Fibroblast of mammary gland (primary cell): ENCODE data around the gene DOCK4.
A peak's percentile ranks its signal among the peaks of the same experiment; 100 is the strongest.

ENCODE experiments used
- DNase-seq: peaks from one replicate; pipeline ENCODE4 v3.0.0-alpha.2; 2010; ENCODE audit warnings: low read depth
- H3K4me3 ChIP-seq: 2 replicates; pipeline ENCODE4 v1.5.1; 2011; ENCODE audit warnings: low read depth, mild to moderate bottlenecking, low read length, moderate library complexity; ENCODE audit not compliant: control insufficient read depth
- TF ChIP-seq, protein P1 (sequence below): conservative IDR thresholded peaks from 2 replicates; pipeline ENCODE4 v1.5.1; 2011; ENCODE audit warnings: low read depth, low read length, inconsistent platforms; ENCODE audit not compliant: control insufficient read depth, insufficient read depth

DOCK4 gene

DNA sequence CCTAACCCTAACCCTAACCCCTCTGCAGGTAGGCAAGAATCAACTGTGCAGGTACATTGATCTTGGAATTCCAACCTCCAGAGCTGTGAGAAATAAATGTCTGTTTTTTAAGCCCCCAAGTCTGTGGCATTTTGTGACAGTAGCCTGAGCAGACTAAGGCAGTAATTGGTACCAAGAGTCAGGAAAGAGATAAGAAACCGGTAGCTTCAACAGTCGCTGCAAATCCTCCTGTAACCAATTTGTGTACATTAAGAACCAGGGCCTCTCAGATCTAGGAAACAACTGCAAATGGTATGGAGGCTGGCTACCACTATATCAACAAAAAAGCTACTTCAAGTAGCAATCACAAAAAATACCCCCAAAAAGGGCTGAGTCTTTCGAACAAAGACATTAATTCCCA is 67.3 kb downstream of the DOCK4 start:
- H3K4me3 ChIP-seq, result no peak overlapping the region
- TF ChIP-seq, protein P1, sequence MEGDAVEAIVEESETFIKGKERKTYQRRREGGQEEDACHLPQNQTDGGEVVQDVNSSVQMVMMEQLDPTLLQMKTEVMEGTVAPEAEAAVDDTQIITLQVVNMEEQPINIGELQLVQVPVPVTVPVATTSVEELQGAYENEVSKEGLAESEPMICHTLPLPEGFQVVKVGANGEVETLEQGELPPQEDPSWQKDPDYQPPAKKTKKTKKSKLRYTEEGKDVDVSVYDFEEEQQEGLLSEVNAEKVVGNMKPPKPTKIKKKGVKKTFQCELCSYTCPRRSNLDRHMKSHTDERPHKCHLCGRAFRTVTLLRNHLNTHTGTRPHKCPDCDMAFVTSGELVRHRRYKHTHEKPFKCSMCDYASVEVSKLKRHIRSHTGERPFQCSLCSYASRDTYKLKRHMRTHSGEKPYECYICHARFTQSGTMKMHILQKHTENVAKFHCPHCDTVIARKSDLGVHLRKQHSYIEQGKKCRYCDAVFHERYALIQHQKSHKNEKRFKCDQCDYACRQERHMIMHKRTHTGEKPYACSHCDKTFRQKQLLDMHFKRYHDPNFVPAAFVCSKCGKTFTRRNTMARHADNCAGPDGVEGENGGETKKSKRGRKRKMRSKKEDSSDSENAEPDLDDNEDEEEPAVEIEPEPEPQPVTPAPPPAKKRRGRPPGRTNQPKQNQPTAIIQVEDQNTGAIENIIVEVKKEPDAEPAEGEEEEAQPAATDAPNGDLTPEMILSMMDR, result no peak
- DNase-seq, result no peak

DNA sequence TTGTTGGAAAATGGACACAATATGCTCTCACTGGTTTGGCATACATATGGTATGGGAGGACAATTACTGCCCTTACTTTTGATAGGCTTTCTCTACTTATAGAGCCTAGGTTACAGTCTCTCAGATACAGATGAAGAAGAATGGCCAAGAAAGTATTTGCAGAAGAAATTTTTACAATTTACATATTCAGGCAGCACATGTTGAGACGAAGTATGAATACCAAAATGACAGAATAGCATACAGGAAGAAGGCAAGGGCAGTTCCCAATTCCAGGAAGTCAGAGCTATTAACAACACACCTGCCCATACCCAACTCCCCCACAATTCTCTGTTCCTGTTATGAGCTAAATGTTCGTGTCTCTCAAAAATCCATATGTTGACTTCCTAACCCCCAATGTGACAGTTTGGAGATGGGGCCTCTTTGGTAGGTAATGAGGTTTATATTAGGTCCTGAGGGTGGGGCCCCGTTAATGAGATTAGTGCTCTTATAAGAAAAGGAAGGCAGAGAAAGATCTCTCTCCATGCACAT is 67.8 kb downstream of the DOCK4 start:
- TF ChIP-seq, protein P1, result no peak
- H3K4me3 ChIP-seq, result no peak overlapping the region
- DNase-seq, result no peak

DNA sequence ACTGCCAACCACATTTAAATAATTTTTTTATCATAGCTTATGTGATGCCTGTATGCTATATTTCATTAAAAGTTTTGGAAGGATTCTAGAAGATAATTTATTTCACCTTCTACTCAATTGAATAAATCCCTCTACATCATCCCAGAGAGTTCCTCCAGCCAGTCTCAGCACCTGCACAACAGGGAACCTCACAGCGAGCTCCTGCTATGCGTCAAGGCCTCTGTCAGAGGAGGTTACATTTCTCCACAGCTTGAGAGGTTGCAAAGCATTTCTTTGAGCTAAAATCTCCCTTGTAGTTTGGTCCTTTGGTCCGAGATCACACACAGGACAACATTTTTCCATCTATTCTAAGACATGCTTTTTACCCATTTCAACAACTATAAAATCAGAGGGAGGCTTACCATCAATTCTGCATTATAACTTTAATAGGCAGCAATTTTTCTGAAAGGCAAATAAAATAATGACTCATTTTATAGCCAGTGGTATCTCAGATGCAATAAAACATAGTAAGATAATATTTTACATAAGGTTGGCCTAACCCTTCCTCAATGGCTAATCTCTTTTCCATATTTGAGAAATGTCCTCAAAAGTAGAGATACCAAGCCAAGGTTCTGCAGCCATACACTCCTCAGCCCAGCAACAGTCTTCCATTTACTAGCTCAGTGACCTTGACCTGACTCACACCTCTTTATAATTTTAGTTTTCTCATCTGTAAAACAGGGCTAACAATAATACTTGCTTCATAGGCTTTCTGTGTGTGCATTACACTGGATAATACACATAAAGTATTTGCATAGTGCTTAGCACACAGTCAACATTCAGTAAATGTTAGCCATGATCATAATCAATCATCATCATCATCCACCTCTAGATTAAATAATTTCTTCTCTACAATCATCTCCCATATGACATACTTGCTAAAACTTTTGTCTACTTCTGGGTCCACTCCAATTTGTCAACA is 68.8 kb downstream of the DOCK4 start:
- no peak overlapping the region for H3K4me3 ChIP-seq
- no peak for DNase-seq
- TF ChIP-seq, protein P1, result no peak

DNA sequence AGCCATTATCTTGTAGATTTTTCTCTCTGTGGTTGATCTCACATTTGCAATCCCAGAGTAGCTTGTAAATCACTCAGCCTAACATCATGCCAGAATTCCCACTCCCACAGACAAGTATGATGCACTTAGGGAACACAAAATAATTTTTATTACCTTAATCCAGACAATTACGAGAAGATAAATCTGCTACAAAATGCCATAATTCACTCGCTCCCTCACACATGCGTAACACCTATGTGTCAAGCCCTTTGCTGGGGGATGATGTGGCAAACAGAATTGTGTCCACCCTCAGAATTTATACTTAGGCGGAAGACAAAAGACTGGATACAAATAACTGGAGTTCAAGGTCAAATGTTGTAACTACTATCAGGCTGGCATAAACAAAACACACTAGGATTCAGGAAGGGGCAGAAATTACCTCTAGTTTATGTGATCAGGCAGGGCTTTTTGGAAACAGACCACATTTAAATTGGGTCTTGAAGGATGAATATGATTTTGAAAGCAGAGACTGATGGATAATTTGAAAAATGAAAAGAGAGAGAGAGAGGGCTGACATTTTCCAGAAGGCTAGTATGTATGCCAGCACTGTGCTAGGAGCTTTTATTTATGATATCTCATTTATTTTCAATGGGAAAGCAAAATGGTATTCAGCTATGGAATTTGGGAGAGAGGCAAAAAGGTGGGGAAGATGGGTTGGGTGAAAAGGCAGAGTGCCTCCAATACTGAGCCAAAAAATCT is 69.8 kb downstream of the DOCK4 start:
- H3K4me3 ChIP-seq, result no peak overlapping the region
- peak; percentile 40 for DNase-seq
- TF ChIP-seq, protein P1, result no peak

DNA sequence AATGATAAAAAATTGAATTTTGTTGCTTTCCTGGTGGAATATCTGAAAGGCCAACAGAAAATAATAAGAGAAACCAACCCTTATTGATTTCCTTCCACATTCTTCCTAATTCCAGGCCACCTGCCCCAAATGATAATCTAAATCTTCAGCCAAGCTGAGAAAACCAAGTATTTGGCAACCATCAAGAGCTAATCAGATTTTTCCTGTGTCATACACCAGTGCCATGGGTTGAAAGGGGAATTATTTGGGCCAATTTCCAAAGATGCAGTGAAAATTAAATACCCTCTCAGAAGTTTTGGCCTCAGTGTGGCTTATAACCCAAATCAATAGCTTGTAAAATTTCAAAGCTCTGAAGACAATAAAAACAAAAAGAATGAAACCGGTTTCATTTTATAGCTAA is 70.4 kb downstream of the DOCK4 start:
- no peak for DNase-seq
- no peak overlapping the region for H3K4me3 ChIP-seq
- TF ChIP-seq, protein P1, result no peak

DNA sequence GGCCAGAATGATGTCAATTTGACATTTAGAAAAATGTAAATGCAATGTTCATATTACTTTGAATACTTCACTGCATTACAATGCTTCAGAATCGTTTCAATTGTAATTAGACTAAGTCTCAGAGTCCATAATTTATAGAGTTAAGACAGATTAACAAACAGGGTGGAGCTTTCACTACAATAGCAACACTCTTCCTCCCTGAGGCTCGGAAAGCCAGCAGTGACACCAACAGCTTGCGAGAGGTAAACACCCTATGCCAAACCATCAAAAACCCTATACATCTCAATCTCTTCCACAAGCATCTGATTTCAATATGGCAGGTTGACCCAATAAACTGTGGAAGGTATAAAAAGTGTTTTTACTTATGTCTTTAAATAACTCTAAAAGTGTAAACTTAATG is 72.2 kb downstream of the DOCK4 start:
- no peak for DNase-seq
- TF ChIP-seq, protein P1, result no peak
- H3K4me3 ChIP-seq, result no peak overlapping the region
